Lung (tissue), 12 donors: ENCODE results near the gene CSNK2B. TPM values are rescaled to one million over a fixed set of nuclear protein-coding genes. Genes with fewer than 3 reads are reported as not detected.
A peak's percentile ranks its signal among the peaks of the same experiment; 100 is the strongest.

ENCODE experiments used
- ATAC-seq: fragments of 200-7000 bp; cut with Tn5 transposase; one replicate; pipeline ENCODE4 v1.9.1; 2020; ENCODE audit warnings: moderate number of reproducible peaks; ENCODE audit not compliant: insufficient read depth, low FRiP score
- DNase-seq, 3 donors: peaks; one replicate each; pipeline ENCODE4 v3.0.0-alpha.2; 2013 to 2017
- H3K27ac ChIP-seq, 2 donors: one replicate each; pipeline ENCODE4 v1.5.1; 2013; ENCODE audit warnings: mild to moderate bottlenecking in 2 of 2, moderate library complexity in 2 of 2, control low read depth in 1 of 2, inconsistent platforms in 1 of 2, low read depth in 1 of 2, low read length in 1 of 2
- H3K27me3 ChIP-seq, 3 donors: one replicate each; pipeline ENCODE4 v1.5.1; 2013; ENCODE audit warnings: low read length in 2 of 3; ENCODE audit not compliant: control insufficient read depth in 3 of 3, insufficient read depth in 3 of 3
- H3K36me3 ChIP-seq, 4 donors: one replicate each; pipeline ENCODE4 v1.5.1; 2013; ENCODE audit warnings: low read length in 4 of 4, mild to moderate bottlenecking in 1 of 4, moderate library complexity in 1 of 4; ENCODE audit not compliant: control insufficient read depth in 4 of 4, insufficient read depth in 4 of 4
- H3K4me1 ChIP-seq, 5 donors: one replicate each; pipeline ENCODE4 v1.5.1; 2013; ENCODE audit warnings: low read length in 5 of 5, mild to moderate bottlenecking in 2 of 5, moderate library complexity in 1 of 5; ENCODE audit not compliant: control insufficient read depth in 5 of 5, insufficient read depth in 5 of 5
- H3K4me3 ChIP-seq: one replicate; pipeline ENCODE4 v1.5.1; 2013; ENCODE audit warnings: mild to moderate bottlenecking, control low read depth, moderate library complexity
- H3K9ac ChIP-seq, 2 donors: one replicate each; pipeline ENCODE4 v1.5.1; 2013; ENCODE audit warnings: low read length in 2 of 2, control low read depth in 1 of 2; ENCODE audit not compliant: insufficient read depth in 1 of 2
- H3K9me3 ChIP-seq, 4 donors: one replicate each; pipeline ENCODE4 v1.5.1; 2013; ENCODE audit warnings: low read length in 3 of 4, mild to moderate bottlenecking in 1 of 4, moderate library complexity in 1 of 4; ENCODE audit not compliant: control insufficient read depth in 4 of 4, insufficient read depth in 3 of 4
- CTCF ChIP-seq: IDR thresholded peaks from 2 replicates; pipeline ENCODE4 v1.5.1; 2012; ENCODE audit warnings: mild to moderate bottlenecking; ENCODE audit errors: control extremely low read depth, extremely low read depth
- WGBS, 2 donors: extraction: QIAGEN DNeasy Blood & Tissue Kit; methylation state at CpG; one replicate each; pipeline ENCODE4 v1.1.7; 2013; 5-methylcytosine and 5-hydroxymethylcytosine counted together
- polyA plus RNA-seq, 2 donors: library from polyadenylated mRNA; stranded (reverse); fragments of 200-250 nt; gene quantifications; one replicate each; pipeline ENCODE4 v1.2.1, GENCODE V29; 2013
- total RNA-seq, 2 donors: library from RNA; depleted of rRNA in 1 of 2; stranded (reverse); fragments of >200 nt in 1 of 2; gene quantifications; one replicate each; pipeline ENCODE4 v1.2.1, GENCODE V29; 2014 to 2021
- donor health status: control.
- donor health status: control.
- donor health status: Bipolar disorder and iron deficiency.
- donor health status: healthy.
- donor health status: DM: yes; HTN: yes; CAD: no.

The CSNK2B gene
- total and polyA plus RNA-seq, 4 donors, result 114 to 154 (median 137) TPM

- H3K4me3 ChIP-seq, result no peak overlapping the region
- H3K27me3 ChIP-seq, result no peaks in the 10 kb centered on the region
- H3K4me1 ChIP-seq, result peaks cover 8 to 57% (median 16%) of the 10 kb centered on the region in 5 donors
- 87 to 89% methylated on average over 10 to 12 of the region's 12 CpGs for WGBS, 2 donors
- H3K27ac ChIP-seq, result no peak overlapping the region
- no peak overlapping the region for H3K9ac ChIP-seq
- no peak for DNase-seq
- no peak for ATAC-seq
- H3K9me3 ChIP-seq, result no peaks in the 10 kb centered on the region
- H3K36me3 ChIP-seq, result peaks cover 3 to 18% (median 10%) of the 10 kb centered on the region in 4 donors
- TF ChIP-seq CTCF, result no peak
Observed at GRCh38 chr6:31662124-31662723, 3.7 kb upstream of the CSNK2B start.

GRCh38 chr6:31663126-31663960, 2.5 kb upstream of the CSNK2B start:
- no peak for ATAC-seq
- Histone ChIP-seq H3K27me3 (no peaks in the 10 kb centered on the region), H3K9ac (peak overlapping the region; percentile 4 to 84), H3K36me3 (peaks cover 0 to 22% (median 14%) of the 10 kb centered on the region in 4 donors), H3K4me3 (no peak overlapping the region), H3K27ac (peak overlapping the region; percentile 38 to 96), H3K4me1 (peaks cover 8 to 54% (median 16%) of the 10 kb centered on the region in 5 donors), H3K9me3 (no peaks in the 10 kb centered on the region)
- no peak for TF ChIP-seq CTCF
- no peak for DNase-seq
- WGBS, 2 donors, result 62% methylated on average over 9 of the region's 9 CpGs

- WGBS, 2 donors, result 21 to 31% methylated on average over 17 of the region's 17 CpGs
Observed at GRCh38 chr6:31663961-31664789, 1.7 kb upstream of the CSNK2B start.

More at GRCh38 chr6:31663961-31664789, 1.7 kb upstream of the CSNK2B start:
- no peaks in the 10 kb centered on the region for H3K27me3 ChIP-seq
- peak in 2 of 3 donors; percentile 23 to 43 for DNase-seq
- peaks cover 3 to 45% (median 16%) of the 10 kb centered on the region in 5 donors for H3K4me1 ChIP-seq
- peak overlapping the region; percentile 89 to 96 for H3K27ac ChIP-seq
- H3K4me3 ChIP-seq, result peak overlapping the region; percentile 50
- no peak for TF ChIP-seq CTCF
- no peak for ATAC-seq
- peak overlapping the region; percentile 81 to 84 for H3K9ac ChIP-seq
- no peaks in the 10 kb centered on the region for H3K9me3 ChIP-seq
- H3K36me3 ChIP-seq, result peaks cover 7 to 30% (median 20%) of the 10 kb centered on the region in 4 donors
